HCT116 (cell line): ENCODE measurements around the gene DNAJC5. TPM values are rescaled to one million over a fixed set of nuclear protein-coding genes. Genes with fewer than 3 reads are reported as not detected.

Source experiments
- ATAC-seq: fragments of 200-7000 bp; cut with Tn5 transposase; 2 replicates; pipeline ENCODE4 v1.9.1; 2020; ENCODE audit warnings: mild to moderate bottlenecking, moderate library complexity
- BruUV-seq: library from RNA; stranded (reverse); fragments of 400-500 nt; replicated peaks from 2 replicates; lab custom pipeline; 2021; lab: Mats Ljungman, UMichigan
- CTCF ChIA-PET: fragments of 300-600 bp; sonication (Branson Sonifier 250); formaldehyde crosslinking; loops from one replicate; lab custom pipeline; 2021; ENCODE audit warnings: antibody characterized with exemption; lab: Charles Lee
- POLR2A ChIA-PET: fragments of 300-600, 350-600 bp; sonication (Branson Sonifier 250); formaldehyde crosslinking; loops from one replicate; lab custom pipeline; 2021; ENCODE audit warnings: antibody characterized with exemption; lab: Charles Lee
- RAD21 ChIA-PET, 2 experiments: fragments of 300-600 bp; sonication (Branson Sonifier 250); formaldehyde crosslinking; loops; one replicate each; lab custom pipeline; 2023; ENCODE audit warnings: low total read pairs in 2 of 2; ENCODE audit not compliant: uncharacterized antibody in 2 of 2, unreplicated experiment in 2 of 2, low non-redundant PET in 1 of 2; lab: Charles Lee
- DNase-seq: peaks from one replicate; pipeline ENCODE4 v3.0.0-alpha.2; 2010; ENCODE audit warnings: low read depth, low spot score
- H2AFZ ChIP-seq: fragments of 200-600 bp; shearing (Covaris generic), sonication (generic); 2 replicates; pipeline ENCODE4 v1.6.1; 2017; ENCODE audit warnings: low read depth, mixed run types, mixed read lengths, antibody characterized with exemption, low read length; ENCODE audit not compliant: poor library complexity, severe bottlenecking
- H3K27ac ChIP-seq: 2 replicates; pipeline ENCODE4 v1.5.1; 2012; ENCODE audit warnings: low read depth, low read length
- H3K27me3 ChIP-seq: fragments of 200-600 bp; sonication (generic); 2 replicates; pipeline ENCODE4 v1.6.1; 2016; ENCODE audit warnings: mixed run types, low read length, mixed read lengths; ENCODE audit not compliant: insufficient read depth
- H3K36me3 ChIP-seq, 2 experiments: fragments of 200-500 bp in 1 of 2; fragments of 200-600 bp in 1 of 2; sonication (Bioruptor generic) in 1 of 2; sonication (generic) in 1 of 2; 2 replicates each; pipeline versions ENCODE4 v1.5.1 to v1.6.1; 2014 to 2016; ENCODE audit warnings: low read length in 2 of 2, inconsistent platforms in 1 of 2, mixed read lengths in 1 of 2, mixed run types in 1 of 2; ENCODE audit not compliant: insufficient read depth in 2 of 2, control insufficient read depth in 1 of 2
- H3K4me1 ChIP-seq, 2 experiments: fragments of 200-600 bp in 1 of 2; sonication (generic) in 1 of 2; 2 replicates each; pipeline versions ENCODE4 v1.5.1 to v1.6.1; 2012 to 2017; ENCODE audit warnings: low read length in 2 of 2, inconsistent platforms in 1 of 2, mild to moderate bottlenecking in 1 of 2, mixed read lengths in 1 of 2, mixed run types in 1 of 2, moderate library complexity in 1 of 2; ENCODE audit not compliant: insufficient read depth in 2 of 2, control insufficient read depth in 1 of 2
- H3K4me2 ChIP-seq: fragments of 200-600 bp; sonication (generic); 2 replicates; pipeline ENCODE4 v1.6.1; 2017; ENCODE audit warnings: mixed run types, low read length, mixed read lengths
- H3K4me3 ChIP-seq, 2 experiments: fragments of 200-600 bp in 1 of 2; sonication (generic) in 1 of 2; replicated peaks in 1 of 2; 2 replicates each; pipeline ENCODE4 v1.5.1; 2011 to 2016; ENCODE audit warnings: low read length in 2 of 2, control low read depth in 1 of 2, low read depth in 1 of 2, mild to moderate bottlenecking in 1 of 2, mixed read lengths in 1 of 2, mixed run types in 1 of 2
- H3K79me2 ChIP-seq: fragments of 200-600 bp; sonication (generic); 2 replicates; pipeline ENCODE4 v1.6.1; 2017; ENCODE audit warnings: mild to moderate bottlenecking, mixed run types, low read length, moderate library complexity, mixed read lengths; ENCODE audit not compliant: insufficient read depth
- H3K9ac ChIP-seq: fragments of 200-600 bp; sonication (generic); 2 replicates; pipeline ENCODE4 v1.6.1; 2016; ENCODE audit warnings: low read length, mixed read lengths
- H3K9me2 ChIP-seq: fragments of 200-600 bp; sonication (generic), shearing (Covaris generic); 2 replicates; pipeline ENCODE4 v1.6.1; 2017; ENCODE audit warnings: mixed run types, mild to moderate bottlenecking, moderate library complexity; ENCODE audit not compliant: insufficient read depth
- H3K9me3 ChIP-seq, 2 experiments: fragments of 200-500 bp in 1 of 2; fragments of 200-600 bp in 1 of 2; sonication (Bioruptor generic) in 1 of 2; sonication (generic) in 1 of 2; 2 replicates each; pipeline ENCODE4 v1.6.1; 2014 to 2017; ENCODE audit warnings: low read length in 2 of 2, mixed read lengths in 2 of 2, inconsistent platforms in 1 of 2, low read depth in 1 of 2, mild to moderate bottlenecking in 1 of 2, mixed run types in 1 of 2, moderate library complexity in 1 of 2; ENCODE audit not compliant: control insufficient read depth in 1 of 2, insufficient read depth in 1 of 2
- H4K20me1 ChIP-seq: fragments of 200-600 bp; sonication (generic), shearing (Covaris generic); 2 replicates; pipeline ENCODE4 v1.6.1; 2017; ENCODE audit warnings: mixed run types, mild to moderate bottlenecking, moderate library complexity; ENCODE audit not compliant: insufficient read depth
- CBX3 ChIP-seq: IDR thresholded peaks from 2 replicates; pipeline ENCODE4 v1.6.1; 2012; ENCODE audit warnings: low read depth
- CEBPB ChIP-seq: IDR thresholded peaks from 2 replicates; pipeline ENCODE4 v1.6.1; 2012; ENCODE audit warnings: low read depth
- EGR1 ChIP-seq: IDR thresholded peaks from 2 replicates; pipeline ENCODE4 v1.6.1; 2012; ENCODE audit warnings: low read depth
- EZH2 ChIP-seq: fragments of 200-600 bp; sonication (generic); IDR thresholded peaks from 2 replicates; pipeline ENCODE4 v1.6.1; 2017; ENCODE audit warnings: antibody characterized with exemption, mixed run types
- EZH2phosphoT487 ChIP-seq: fragments of 200-600 bp; IDR thresholded peaks from 2 replicates; pipeline ENCODE4 v1.6.1; 2018; ENCODE audit warnings: antibody characterized with exemption, borderline replicate concordance
- FOSL1 ChIP-seq: IDR thresholded peaks from 2 replicates; pipeline ENCODE4 v1.6.1; 2012; ENCODE audit warnings: low read depth
- RAD21 ChIP-seq: IDR thresholded peaks from 2 replicates; pipeline ENCODE4 v1.6.1; 2012; ENCODE audit warnings: low read depth, mild to moderate bottlenecking
- SIN3A ChIP-seq: IDR thresholded peaks from 2 replicates; pipeline ENCODE4 v1.6.1; 2012; ENCODE audit warnings: low read depth
- SP1 ChIP-seq: IDR thresholded peaks from 2 replicates; pipeline ENCODE4 v1.6.1; 2012; ENCODE audit warnings: low read depth
- SRF ChIP-seq: IDR thresholded peaks from 2 replicates; pipeline ENCODE4 v1.6.1; 2012; ENCODE audit warnings: low read depth
- TCF7L2 ChIP-seq: IDR thresholded peaks from 2 replicates; pipeline ENCODE4 v1.7.0; 2011; ENCODE audit warnings: borderline replicate concordance, inconsistent platforms; ENCODE audit not compliant: insufficient read depth, insufficient read length; ENCODE audit errors: extremely low read depth
- YY1 ChIP-seq: IDR thresholded peaks from 2 replicates; pipeline ENCODE4 v1.6.1; 2011; ENCODE audit warnings: low read length, low read depth, moderate library complexity, mild to moderate bottlenecking; ENCODE audit not compliant: insufficient replicate concordance; ENCODE audit errors: extremely low read depth
- ZFX ChIP-seq: fragments of 450-650 bp; IDR thresholded peaks from 2 replicates; pipeline ENCODE4 v1.6.1; 2017
- ZNF274 ChIP-seq: fragments of 200-500 bp; sonication (Bioruptor generic); IDR thresholded peaks from 2 replicates; pipeline ENCODE4 v1.6.1; 2014; ENCODE audit warnings: mild to moderate bottlenecking, low read depth, low read length, inconsistent platforms
- intact Hi-C: fragments of 100-400 bp; cut with micrococcal nuclease; formaldehyde crosslinking; loops from 2 replicates; pipeline ENCODE4 v1.10.0; 2022
- total RNA-seq: library from RNA; stranded (reverse); gene quantifications from one replicate; pipeline ENCODE4 v1.2.1, GENCODE V29; 2021; ENCODE audit not compliant: unreplicated experiment
- TF ChIP-seq, protein P1 (sequence below): IDR thresholded peaks from 2 replicates; pipeline ENCODE4 v1.6.1; 2011; ENCODE audit warnings: mild to moderate bottlenecking, low read length, moderate library complexity; ENCODE audit not compliant: insufficient replicate concordance; ENCODE audit errors: extremely low read depth
- TF ChIP-seq, protein P2 (sequence below), 3 experiments: fragments of 200-600 bp in 1 of 3; sonication (generic) in 1 of 3; IDR thresholded peaks in 2 of 3; conservative IDR thresholded peaks in 1 of 3; 2 replicates each; pipeline ENCODE4 v1.5.1; 2012 to 2017; ENCODE audit warnings: low read depth in 2 of 3, low read length in 2 of 3, antibody characterized with exemption in 1 of 3, borderline replicate concordance in 1 of 3, control low read depth in 1 of 3, mild to moderate bottlenecking in 1 of 3, mixed read lengths in 1 of 3, mixed run types in 1 of 3, moderate library complexity in 1 of 3; ENCODE audit not compliant: insufficient read depth in 1 of 3
- TF ChIP-seq, protein P3 (sequence below): IDR thresholded peaks from 2 replicates; pipeline ENCODE4 v1.6.1; 2012; ENCODE audit warnings: low read depth
- TF ChIP-seq, protein P4 (sequence below): IDR thresholded peaks from 2 replicates; pipeline ENCODE4 v1.6.1; 2012
- TF ChIP-seq, protein P5 (sequence below): IDR thresholded peaks from 2 replicates; pipeline ENCODE4 v1.6.1; 2012

The DNAJC5 gene
- total RNA-seq, 1 experiment from 2014 or later = 38.3 TPM

DNA sequence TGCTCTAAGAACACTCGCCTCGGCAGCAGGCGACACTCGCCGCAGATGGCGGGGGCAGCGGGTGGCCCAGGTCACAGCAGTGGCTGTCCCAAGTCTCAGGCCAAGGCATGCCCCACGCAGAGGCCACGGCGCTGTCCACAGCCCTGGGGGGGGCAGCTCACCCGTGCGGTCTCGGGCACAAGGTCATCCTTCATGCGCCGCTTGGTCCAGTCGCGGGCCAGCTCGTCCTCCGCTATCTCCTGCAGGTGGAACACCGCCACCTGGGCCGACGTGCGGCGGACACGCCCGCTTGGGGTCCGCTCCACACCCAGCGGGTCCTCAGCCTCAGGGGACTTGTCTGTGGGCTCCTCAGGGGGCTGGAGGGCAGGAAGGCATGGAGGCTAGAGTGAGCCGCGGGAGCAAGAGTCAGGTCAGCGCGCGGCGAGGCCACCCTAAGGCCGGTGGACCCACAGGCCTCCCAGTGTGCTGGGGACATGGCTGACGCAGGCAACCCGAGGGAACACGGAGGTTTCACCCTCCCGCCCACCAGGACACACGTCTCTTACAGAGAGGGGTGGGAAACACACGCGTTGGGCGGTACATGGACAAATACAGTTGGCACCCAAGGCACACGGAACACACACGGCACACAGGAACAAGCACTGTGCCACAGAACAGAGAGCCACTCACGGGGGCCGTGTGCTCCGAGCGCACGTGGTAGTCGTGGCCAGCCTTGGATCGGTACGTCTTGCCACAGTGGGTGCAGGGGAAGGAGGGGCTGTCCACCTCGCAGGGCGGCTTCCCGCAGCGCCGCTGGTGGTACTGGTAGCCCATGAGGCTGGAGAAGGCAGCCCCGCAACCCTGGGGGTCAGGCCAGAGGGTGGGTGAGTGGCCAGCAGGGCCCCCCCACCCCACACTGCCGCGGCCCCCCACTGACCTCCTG, 67.8 kb downstream of the DNAJC5 start:
- BruUV-seq = no TSS peak
- Histone ChIP-seq H3K9me3 (no peaks in the 10 kb centered on the region), H4K20me1 (no peaks in the 10 kb centered on the region), H3K27me3 (no peaks in the 10 kb centered on the region), H3K79me2 (no peaks in the 10 kb centered on the region), H3K4me1 (peaks cover 11 to 15% of the 10 kb centered on the region in 2 experiments; a peak in 3 of 4 replicates), H3K4me3 (no peak overlapping the region), H2AFZ (no peak overlapping the region), H3K9me2 (no peaks in the 10 kb centered on the region), H3K4me2 (no peak overlapping the region), H3K9ac (no peak overlapping the region), H3K36me3 (peaks cover 0 to 5% of the 10 kb centered on the region in 2 experiments; a peak in 2 of 4 replicates), H3K27ac (no peak overlapping the region)
- CTCF ChIA-PET = no interaction called here
- RAD21 ChIA-PET = no interaction called here
- intact Hi-C loops = no loop called here
- POLR2A ChIA-PET = no interaction called here
- ATAC-seq (no peak), DNase-seq (no peak)
- TF ChIP-seq EZH2 = no peak
- TF ChIP-seq, protein P1, sequence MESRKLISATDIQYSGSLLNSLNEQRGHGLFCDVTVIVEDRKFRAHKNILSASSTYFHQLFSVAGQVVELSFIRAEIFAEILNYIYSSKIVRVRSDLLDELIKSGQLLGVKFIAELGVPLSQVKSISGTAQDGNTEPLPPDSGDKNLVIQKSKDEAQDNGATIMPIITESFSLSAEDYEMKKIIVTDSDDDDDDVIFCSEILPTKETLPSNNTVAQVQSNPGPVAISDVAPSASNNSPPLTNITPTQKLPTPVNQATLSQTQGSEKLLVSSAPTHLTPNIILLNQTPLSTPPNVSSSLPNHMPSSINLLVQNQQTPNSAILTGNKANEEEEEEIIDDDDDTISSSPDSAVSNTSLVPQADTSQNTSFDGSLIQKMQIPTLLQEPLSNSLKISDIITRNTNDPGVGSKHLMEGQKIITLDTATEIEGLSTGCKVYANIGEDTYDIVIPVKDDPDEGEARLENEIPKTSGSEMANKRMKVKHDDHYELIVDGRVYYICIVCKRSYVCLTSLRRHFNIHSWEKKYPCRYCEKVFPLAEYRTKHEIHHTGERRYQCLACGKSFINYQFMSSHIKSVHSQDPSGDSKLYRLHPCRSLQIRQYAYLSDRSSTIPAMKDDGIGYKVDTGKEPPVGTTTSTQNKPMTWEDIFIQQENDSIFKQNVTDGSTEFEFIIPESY = no peak
- TF ChIP-seq TCF7L2 = no peak
- no peak for TF ChIP-seq EGR1
- TF ChIP-seq, protein P2, sequence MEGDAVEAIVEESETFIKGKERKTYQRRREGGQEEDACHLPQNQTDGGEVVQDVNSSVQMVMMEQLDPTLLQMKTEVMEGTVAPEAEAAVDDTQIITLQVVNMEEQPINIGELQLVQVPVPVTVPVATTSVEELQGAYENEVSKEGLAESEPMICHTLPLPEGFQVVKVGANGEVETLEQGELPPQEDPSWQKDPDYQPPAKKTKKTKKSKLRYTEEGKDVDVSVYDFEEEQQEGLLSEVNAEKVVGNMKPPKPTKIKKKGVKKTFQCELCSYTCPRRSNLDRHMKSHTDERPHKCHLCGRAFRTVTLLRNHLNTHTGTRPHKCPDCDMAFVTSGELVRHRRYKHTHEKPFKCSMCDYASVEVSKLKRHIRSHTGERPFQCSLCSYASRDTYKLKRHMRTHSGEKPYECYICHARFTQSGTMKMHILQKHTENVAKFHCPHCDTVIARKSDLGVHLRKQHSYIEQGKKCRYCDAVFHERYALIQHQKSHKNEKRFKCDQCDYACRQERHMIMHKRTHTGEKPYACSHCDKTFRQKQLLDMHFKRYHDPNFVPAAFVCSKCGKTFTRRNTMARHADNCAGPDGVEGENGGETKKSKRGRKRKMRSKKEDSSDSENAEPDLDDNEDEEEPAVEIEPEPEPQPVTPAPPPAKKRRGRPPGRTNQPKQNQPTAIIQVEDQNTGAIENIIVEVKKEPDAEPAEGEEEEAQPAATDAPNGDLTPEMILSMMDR (IDR thresholded peaks at IDR 0.05 in 2 of 3, conservative IDR thresholded peaks at IDR 0.05 in 1 of 3; ENCODE audit: borderline replicate concordance in 1 of 3, insufficient read depth in 1 of 3, low read depth in 2 of 3, low read length in 2 of 3) = no peak
- TF ChIP-seq, protein P3, sequence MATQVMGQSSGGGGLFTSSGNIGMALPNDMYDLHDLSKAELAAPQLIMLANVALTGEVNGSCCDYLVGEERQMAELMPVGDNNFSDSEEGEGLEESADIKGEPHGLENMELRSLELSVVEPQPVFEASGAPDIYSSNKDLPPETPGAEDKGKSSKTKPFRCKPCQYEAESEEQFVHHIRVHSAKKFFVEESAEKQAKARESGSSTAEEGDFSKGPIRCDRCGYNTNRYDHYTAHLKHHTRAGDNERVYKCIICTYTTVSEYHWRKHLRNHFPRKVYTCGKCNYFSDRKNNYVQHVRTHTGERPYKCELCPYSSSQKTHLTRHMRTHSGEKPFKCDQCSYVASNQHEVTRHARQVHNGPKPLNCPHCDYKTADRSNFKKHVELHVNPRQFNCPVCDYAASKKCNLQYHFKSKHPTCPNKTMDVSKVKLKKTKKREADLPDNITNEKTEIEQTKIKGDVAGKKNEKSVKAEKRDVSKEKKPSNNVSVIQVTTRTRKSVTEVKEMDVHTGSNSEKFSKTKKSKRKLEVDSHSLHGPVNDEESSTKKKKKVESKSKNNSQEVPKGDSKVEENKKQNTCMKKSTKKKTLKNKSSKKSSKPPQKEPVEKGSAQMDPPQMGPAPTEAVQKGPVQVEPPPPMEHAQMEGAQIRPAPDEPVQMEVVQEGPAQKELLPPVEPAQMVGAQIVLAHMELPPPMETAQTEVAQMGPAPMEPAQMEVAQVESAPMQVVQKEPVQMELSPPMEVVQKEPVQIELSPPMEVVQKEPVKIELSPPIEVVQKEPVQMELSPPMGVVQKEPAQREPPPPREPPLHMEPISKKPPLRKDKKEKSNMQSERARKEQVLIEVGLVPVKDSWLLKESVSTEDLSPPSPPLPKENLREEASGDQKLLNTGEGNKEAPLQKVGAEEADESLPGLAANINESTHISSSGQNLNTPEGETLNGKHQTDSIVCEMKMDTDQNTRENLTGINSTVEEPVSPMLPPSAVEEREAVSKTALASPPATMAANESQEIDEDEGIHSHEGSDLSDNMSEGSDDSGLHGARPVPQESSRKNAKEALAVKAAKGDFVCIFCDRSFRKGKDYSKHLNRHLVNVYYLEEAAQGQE = no peak
- TF ChIP-seq SIN3A = no peak
- no peak for TF ChIP-seq RAD21
- no peak for TF ChIP-seq EZH2phosphoT487
- TF ChIP-seq CEBPB = no peak
- TF ChIP-seq, protein P4, sequence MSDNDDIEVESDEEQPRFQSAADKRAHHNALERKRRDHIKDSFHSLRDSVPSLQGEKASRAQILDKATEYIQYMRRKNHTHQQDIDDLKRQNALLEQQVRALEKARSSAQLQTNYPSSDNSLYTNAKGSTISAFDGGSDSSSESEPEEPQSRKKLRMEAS = no peak
- no peak for TF ChIP-seq YY1
- TF ChIP-seq ZNF274 = no peak
- no peak for TF ChIP-seq CBX3
- no peak for TF ChIP-seq FOSL1
- no peak for TF ChIP-seq SRF
- TF ChIP-seq SP1 = no peak
- no peak for TF ChIP-seq ZFX
- TF ChIP-seq, protein P5, sequence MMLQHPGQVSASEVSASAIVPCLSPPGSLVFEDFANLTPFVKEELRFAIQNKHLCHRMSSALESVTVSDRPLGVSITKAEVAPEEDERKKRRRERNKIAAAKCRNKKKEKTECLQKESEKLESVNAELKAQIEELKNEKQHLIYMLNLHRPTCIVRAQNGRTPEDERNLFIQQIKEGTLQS = no peak
